Measurements from ENCODE around the gene HSPA12A.

- TF ChIP-seq CTCF (optimal IDR thresholded peaks at IDR 0.05 in 1 of 3, IDR thresholded peaks at IDR 0.05 in 1 of 3, conservative IDR thresholded peaks at IDR 0.05 in 1 of 3; ENCODE audit: extremely low read depth in 1 of 3, insufficient read depth in 2 of 3, low read length in 3 of 3) (no peak), EZH2 (IDR thresholded peaks at IDR 0.05; ENCODE audit: low read length) (no peak)
Measured at GRCh38 chr10:116684781-116685180, 57.6 kb downstream of the HSPA12A start.

Measured in keratinocyte (primary cell).